Liver (tissue), 9 donors: Measurements from ENCODE around the gene GLMP. TPM values are rescaled to one million over a fixed set of nuclear protein-coding genes. Genes with fewer than 3 reads are reported as not detected.

Source experiments
- DNase-seq: peaks from one replicate; pipeline ENCODE4 v3.0.0-alpha.2; 2017; ENCODE audit warnings: low spot score
- H3K27ac ChIP-seq, 2 donors: one replicate each; pipeline ENCODE4 v1.7.0; 2013; ENCODE audit warnings: inconsistent platforms in 2 of 2, low read length in 2 of 2, control low read depth in 1 of 2, low read depth in 1 of 2, mild to moderate bottlenecking in 1 of 2
- H3K27me3 ChIP-seq, 4 donors: one replicate each; pipeline versions ENCODE4 v1.6.1 to v1.7.0; 2013; ENCODE audit warnings: low read length in 3 of 4, inconsistent platforms in 1 of 4, mild to moderate bottlenecking in 1 of 4, moderate library complexity in 1 of 4; ENCODE audit not compliant: control insufficient read depth in 4 of 4, insufficient read depth in 4 of 4
- H3K36me3 ChIP-seq, 4 donors: one replicate each; pipeline versions ENCODE4 v1.6.1 to v1.7.0; 2013; ENCODE audit warnings: low read length in 3 of 4, mild to moderate bottlenecking in 3 of 4, low read depth in 1 of 4, moderate library complexity in 1 of 4; ENCODE audit not compliant: control insufficient read depth in 4 of 4, insufficient read depth in 3 of 4
- H3K4me1 ChIP-seq, 4 donors: one replicate each; pipeline versions ENCODE4 v1.6.1 to v1.7.0; 2013; ENCODE audit warnings: low read length in 3 of 4, mild to moderate bottlenecking in 3 of 4, moderate library complexity in 1 of 4; ENCODE audit not compliant: control insufficient read depth in 4 of 4, insufficient read depth in 4 of 4
- H3K4me3 ChIP-seq, 3 donors: one replicate each; pipeline versions ENCODE4 v1.6.1 to v1.7.0; 2013; ENCODE audit warnings: low read length in 3 of 3, control low read depth in 1 of 3, low read depth in 1 of 3, mild to moderate bottlenecking in 1 of 3
- H3K9ac ChIP-seq, 2 donors: one replicate each; pipeline ENCODE4 v1.7.0; 2013; ENCODE audit warnings: low read length in 2 of 2, mild to moderate bottlenecking in 2 of 2, moderate library complexity in 2 of 2, control low read depth in 1 of 2, low read depth in 1 of 2
- H3K9me3 ChIP-seq, 4 donors: one replicate each; pipeline versions ENCODE4 v1.6.1 to v1.7.0; 2013; ENCODE audit warnings: low read length in 3 of 4; ENCODE audit not compliant: control insufficient read depth in 4 of 4
- EGR1 ChIP-seq, 2 donors: IDR thresholded peaks; 2 replicates each; pipeline ENCODE4 v1.6.1; 2016 to 2018; ENCODE audit warnings: antibody characterized with exemption in 2 of 2, low read depth in 2 of 2
- FOXA1 ChIP-seq: IDR thresholded peaks from 2 replicates; pipeline ENCODE4 v1.6.1; 2016; ENCODE audit warnings: antibody characterized with exemption
- FOXA2 ChIP-seq: IDR thresholded peaks from 2 replicates; pipeline ENCODE4 v1.6.1; 2016; ENCODE audit warnings: antibody characterized with exemption
- GABPA ChIP-seq, 2 donors: IDR thresholded peaks in 1 of 2; conservative IDR thresholded peaks in 1 of 2; 2 replicates each; pipeline ENCODE4 v1.6.1; 2016; ENCODE audit warnings: antibody characterized with exemption in 2 of 2, mild to moderate bottlenecking in 1 of 2, moderate library complexity in 1 of 2
- HNF4A ChIP-seq, 2 donors: conservative IDR thresholded peaks; 2 replicates each; pipeline ENCODE4 v1.6.1; 2016; ENCODE audit warnings: antibody characterized with exemption in 2 of 2, mild to moderate bottlenecking in 2 of 2
- HNF4G ChIP-seq: IDR thresholded peaks from 2 replicates; pipeline ENCODE4 v1.6.1; 2016; ENCODE audit warnings: antibody characterized with exemption
- JUND ChIP-seq, 2 donors: IDR thresholded peaks; 2 replicates each; pipeline ENCODE4 v1.6.1; 2016; ENCODE audit warnings: antibody characterized with exemption in 2 of 2
- NR2F2 ChIP-seq: IDR thresholded peaks from 2 replicates; pipeline ENCODE4 v1.6.1; 2016; ENCODE audit warnings: antibody characterized with exemption
- RAD21 ChIP-seq, 2 donors: IDR thresholded peaks; 2 replicates each; pipeline ENCODE4 v1.6.1; 2016; ENCODE audit warnings: antibody characterized with exemption in 2 of 2, mild to moderate bottlenecking in 2 of 2
- RXRA ChIP-seq, 2 donors: IDR thresholded peaks; 2 replicates each; pipeline ENCODE4 v1.6.1; 2017 to 2018; ENCODE audit warnings: antibody characterized with exemption in 2 of 2, mild to moderate bottlenecking in 1 of 2
- SP1 ChIP-seq: IDR thresholded peaks from 2 replicates; pipeline ENCODE4 v1.6.1; 2018; ENCODE audit warnings: antibody characterized with exemption, mild to moderate bottlenecking
- TAF1 ChIP-seq: conservative IDR thresholded peaks from 2 replicates; pipeline ENCODE4 v1.6.1; 2016; ENCODE audit warnings: antibody characterized with exemption, mild to moderate bottlenecking
- YY1 ChIP-seq: IDR thresholded peaks from 2 replicates; pipeline ENCODE4 v1.6.1; 2016; ENCODE audit warnings: antibody characterized with exemption, mild to moderate bottlenecking
- WGBS: extraction: QIAGEN DNeasy Blood & Tissue Kit; methylation state at CpG from one replicate; pipeline ENCODE4 v1.1.7; 2013; 5-methylcytosine and 5-hydroxymethylcytosine counted together
- polyA plus RNA-seq, 2 donors: library from polyadenylated mRNA; stranded (reverse) in 1 of 2; unstranded in 1 of 2; fragments of 200-250 nt in 1 of 2; fragments of >200 nt in 1 of 2; fragmentation: Nextera tagmentation in 1 of 2; extraction: Ambion mirVana in 1 of 2; gene quantifications; one replicate each; pipeline versions ENCODE4 v1.2.1 to v1.2.3, GENCODE V29; 2013 to 2015
- total RNA-seq, 2 donors: library from RNA; depleted of rRNA; stranded (reverse); fragments of >200 nt; gene quantifications; one replicate each; pipeline ENCODE4 v1.2.3, GENCODE V29; 2014
- TF ChIP-seq, protein P1 (sequence below): fragments of 150-350 bp; IDR thresholded peaks from 2 replicates; pipeline ENCODE4 v1.5.1; 2017; ENCODE audit warnings: improper control_type of control experiment, low read depth, low read length; ENCODE audit not compliant: missing input control
- TF ChIP-seq, protein P2 (sequence below): IDR thresholded peaks from 2 replicates; pipeline ENCODE4 v1.6.1; 2016; ENCODE audit warnings: antibody characterized with exemption
- TF ChIP-seq, protein P3 (sequence below): IDR thresholded peaks from 2 replicates; pipeline ENCODE4 v1.6.1; 2016; ENCODE audit warnings: antibody characterized with exemption
- TF ChIP-seq, protein P4 (sequence below): IDR thresholded peaks from 2 replicates; pipeline ENCODE4 v1.6.1; 2016; ENCODE audit warnings: antibody characterized with exemption
- TF ChIP-seq, protein P5 (sequence below): IDR thresholded peaks from 2 replicates; pipeline ENCODE4 v1.6.1; 2016; ENCODE audit warnings: antibody characterized with exemption, mild to moderate bottlenecking
- donor health status: healthy.
- donor health status: healthy.
- donor health status: healthy.
- donor health status: healthy.
- donor health status: healthy.

Gene GLMP
- total and polyA plus RNA-seq, 4 donors = 26.5 to 51.4 (median 39.0) TPM

DNA sequence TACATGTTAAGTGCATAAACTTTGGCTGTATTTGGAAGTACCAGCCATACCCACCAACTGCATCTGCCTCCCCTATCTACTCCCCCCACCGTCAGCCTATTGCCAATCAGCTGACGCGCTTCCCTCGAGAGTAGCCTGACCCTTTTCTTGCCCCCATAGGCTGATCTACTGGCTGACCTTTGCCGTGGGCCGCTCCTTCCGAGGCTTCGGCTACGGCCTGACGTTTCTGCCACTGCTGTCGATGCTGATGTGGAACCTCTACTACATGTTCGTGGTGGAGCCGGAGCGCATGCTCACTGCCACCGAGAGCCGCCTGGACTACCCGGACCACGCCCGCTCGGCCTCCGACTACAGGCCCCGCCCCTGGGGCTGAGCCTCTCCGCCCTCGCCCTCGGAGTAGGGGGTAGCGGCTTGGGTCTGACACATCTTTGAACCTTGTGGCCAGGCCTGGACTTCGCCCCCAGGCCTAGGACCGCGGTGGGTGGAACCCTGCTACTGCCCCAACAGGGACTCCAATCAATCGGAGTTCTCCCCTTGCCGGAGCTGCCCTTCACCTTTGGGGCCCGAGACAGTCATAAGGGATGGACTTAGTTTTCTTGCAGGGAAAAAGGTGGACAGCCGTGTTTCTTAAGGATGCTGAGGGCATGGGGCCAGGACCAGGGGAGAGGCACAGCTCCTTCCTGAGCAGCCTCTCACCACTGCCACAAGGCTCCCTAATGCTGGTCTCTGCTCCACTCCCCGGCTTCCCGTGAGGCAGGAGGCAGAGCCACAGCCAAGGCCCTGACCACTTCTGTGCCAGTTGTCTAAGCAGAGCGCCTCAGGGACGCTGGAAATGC lies 4.0 kb downstream of the GLMP start:
- peaks cover 0 to 7% (median 2%) of the 10 kb centered on the region in 4 donors for H3K36me3 ChIP-seq
- no peaks in the 10 kb centered on the region for H3K9me3 ChIP-seq
- peaks cover 18 to 54% (median 49%) of the 10 kb centered on the region in 4 donors for H3K4me1 ChIP-seq
- TF ChIP-seq TAF1 (peak; percentile 84), GABPA (IDR thresholded peaks at IDR 0.05 in 1 of 2, conservative IDR thresholded peaks at IDR 0.05 in 1 of 2) (peak in 1 of 2 donors; percentile 47), YY1 (peak; percentile 89), EGR1 (IDR thresholded peaks at IDR 0.05; ENCODE audit: low read depth in 2 of 2) (peak in 1 of 2 donors; percentile 65), RAD21 (IDR thresholded peaks at IDR 0.05) (peak in 1 of 2 donors; percentile 26), HNF4A (conservative IDR thresholded peaks at IDR 0.05) (peak; percentile 99), RXRA (IDR thresholded peaks at IDR 0.05) (peak; percentile 85 to 88), FOXA2 (no peak), JUND (IDR thresholded peaks at IDR 0.05) (peak; percentile 81 to 91), FOXA1 (peak; percentile 41), HNF4G (peak; percentile 97), NR2F2 (peak; percentile 51), SP1 (peak; percentile 98)
- TF ChIP-seq, protein P1, sequence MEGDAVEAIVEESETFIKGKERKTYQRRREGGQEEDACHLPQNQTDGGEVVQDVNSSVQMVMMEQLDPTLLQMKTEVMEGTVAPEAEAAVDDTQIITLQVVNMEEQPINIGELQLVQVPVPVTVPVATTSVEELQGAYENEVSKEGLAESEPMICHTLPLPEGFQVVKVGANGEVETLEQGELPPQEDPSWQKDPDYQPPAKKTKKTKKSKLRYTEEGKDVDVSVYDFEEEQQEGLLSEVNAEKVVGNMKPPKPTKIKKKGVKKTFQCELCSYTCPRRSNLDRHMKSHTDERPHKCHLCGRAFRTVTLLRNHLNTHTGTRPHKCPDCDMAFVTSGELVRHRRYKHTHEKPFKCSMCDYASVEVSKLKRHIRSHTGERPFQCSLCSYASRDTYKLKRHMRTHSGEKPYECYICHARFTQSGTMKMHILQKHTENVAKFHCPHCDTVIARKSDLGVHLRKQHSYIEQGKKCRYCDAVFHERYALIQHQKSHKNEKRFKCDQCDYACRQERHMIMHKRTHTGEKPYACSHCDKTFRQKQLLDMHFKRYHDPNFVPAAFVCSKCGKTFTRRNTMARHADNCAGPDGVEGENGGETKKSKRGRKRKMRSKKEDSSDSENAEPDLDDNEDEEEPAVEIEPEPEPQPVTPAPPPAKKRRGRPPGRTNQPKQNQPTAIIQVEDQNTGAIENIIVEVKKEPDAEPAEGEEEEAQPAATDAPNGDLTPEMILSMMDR = no peak
- TF ChIP-seq, protein P2, sequence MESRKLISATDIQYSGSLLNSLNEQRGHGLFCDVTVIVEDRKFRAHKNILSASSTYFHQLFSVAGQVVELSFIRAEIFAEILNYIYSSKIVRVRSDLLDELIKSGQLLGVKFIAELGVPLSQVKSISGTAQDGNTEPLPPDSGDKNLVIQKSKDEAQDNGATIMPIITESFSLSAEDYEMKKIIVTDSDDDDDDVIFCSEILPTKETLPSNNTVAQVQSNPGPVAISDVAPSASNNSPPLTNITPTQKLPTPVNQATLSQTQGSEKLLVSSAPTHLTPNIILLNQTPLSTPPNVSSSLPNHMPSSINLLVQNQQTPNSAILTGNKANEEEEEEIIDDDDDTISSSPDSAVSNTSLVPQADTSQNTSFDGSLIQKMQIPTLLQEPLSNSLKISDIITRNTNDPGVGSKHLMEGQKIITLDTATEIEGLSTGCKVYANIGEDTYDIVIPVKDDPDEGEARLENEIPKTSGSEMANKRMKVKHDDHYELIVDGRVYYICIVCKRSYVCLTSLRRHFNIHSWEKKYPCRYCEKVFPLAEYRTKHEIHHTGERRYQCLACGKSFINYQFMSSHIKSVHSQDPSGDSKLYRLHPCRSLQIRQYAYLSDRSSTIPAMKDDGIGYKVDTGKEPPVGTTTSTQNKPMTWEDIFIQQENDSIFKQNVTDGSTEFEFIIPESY = peak; percentile 96
- TF ChIP-seq, protein P3, sequence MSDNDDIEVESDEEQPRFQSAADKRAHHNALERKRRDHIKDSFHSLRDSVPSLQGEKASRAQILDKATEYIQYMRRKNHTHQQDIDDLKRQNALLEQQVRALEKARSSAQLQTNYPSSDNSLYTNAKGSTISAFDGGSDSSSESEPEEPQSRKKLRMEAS = peak; percentile 75
- TF ChIP-seq, protein P4, sequence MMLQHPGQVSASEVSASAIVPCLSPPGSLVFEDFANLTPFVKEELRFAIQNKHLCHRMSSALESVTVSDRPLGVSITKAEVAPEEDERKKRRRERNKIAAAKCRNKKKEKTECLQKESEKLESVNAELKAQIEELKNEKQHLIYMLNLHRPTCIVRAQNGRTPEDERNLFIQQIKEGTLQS = peak; percentile 30
- TF ChIP-seq, protein P5, sequence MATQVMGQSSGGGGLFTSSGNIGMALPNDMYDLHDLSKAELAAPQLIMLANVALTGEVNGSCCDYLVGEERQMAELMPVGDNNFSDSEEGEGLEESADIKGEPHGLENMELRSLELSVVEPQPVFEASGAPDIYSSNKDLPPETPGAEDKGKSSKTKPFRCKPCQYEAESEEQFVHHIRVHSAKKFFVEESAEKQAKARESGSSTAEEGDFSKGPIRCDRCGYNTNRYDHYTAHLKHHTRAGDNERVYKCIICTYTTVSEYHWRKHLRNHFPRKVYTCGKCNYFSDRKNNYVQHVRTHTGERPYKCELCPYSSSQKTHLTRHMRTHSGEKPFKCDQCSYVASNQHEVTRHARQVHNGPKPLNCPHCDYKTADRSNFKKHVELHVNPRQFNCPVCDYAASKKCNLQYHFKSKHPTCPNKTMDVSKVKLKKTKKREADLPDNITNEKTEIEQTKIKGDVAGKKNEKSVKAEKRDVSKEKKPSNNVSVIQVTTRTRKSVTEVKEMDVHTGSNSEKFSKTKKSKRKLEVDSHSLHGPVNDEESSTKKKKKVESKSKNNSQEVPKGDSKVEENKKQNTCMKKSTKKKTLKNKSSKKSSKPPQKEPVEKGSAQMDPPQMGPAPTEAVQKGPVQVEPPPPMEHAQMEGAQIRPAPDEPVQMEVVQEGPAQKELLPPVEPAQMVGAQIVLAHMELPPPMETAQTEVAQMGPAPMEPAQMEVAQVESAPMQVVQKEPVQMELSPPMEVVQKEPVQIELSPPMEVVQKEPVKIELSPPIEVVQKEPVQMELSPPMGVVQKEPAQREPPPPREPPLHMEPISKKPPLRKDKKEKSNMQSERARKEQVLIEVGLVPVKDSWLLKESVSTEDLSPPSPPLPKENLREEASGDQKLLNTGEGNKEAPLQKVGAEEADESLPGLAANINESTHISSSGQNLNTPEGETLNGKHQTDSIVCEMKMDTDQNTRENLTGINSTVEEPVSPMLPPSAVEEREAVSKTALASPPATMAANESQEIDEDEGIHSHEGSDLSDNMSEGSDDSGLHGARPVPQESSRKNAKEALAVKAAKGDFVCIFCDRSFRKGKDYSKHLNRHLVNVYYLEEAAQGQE = peak; percentile 67
- DNase-seq = peak; percentile 93
- 11% methylated on average over 37 of the region's 37 CpGs for WGBS
- peak overlapping the region; percentile 73 to 74 for H3K27ac ChIP-seq
- H3K9ac ChIP-seq = peak overlapping the region; percentile 72 to 74
- peak overlapping the region; percentile 52 to 71 (median 67) for H3K4me3 ChIP-seq
- no peaks in the 10 kb centered on the region for H3K27me3 ChIP-seq
